GM10847 (cell line): ENCODE data around the gene ADGRD1.

Experiments used
- POLR2A ChIP-seq: IDR thresholded peaks from 2 replicates; pipeline ENCODE4 v1.6.1; 2011; ENCODE audit not compliant: insufficient read length; ENCODE audit errors: extremely low read depth

ADGRD1 gene

GRCh38 chr12:131011165-131012079, 57.7 kb downstream of the ADGRD1 start:
- no peak for TF ChIP-seq POLR2A

- TF ChIP-seq POLR2A, result no peak
Measured at GRCh38 chr12:131012279-131013069, 58.8 kb downstream of the ADGRD1 start.

- TF ChIP-seq POLR2A, result no peak
Measured at GRCh38 chr12:131013118-131013517, 59.4 kb downstream of the ADGRD1 start.

- TF ChIP-seq POLR2A, result no peak
Measured at GRCh38 chr12:131014343-131014742, 60.6 kb downstream of the ADGRD1 start.

- no peak for TF ChIP-seq POLR2A
Measured at GRCh38 chr12:131015581-131016337, 62.1 kb downstream of the ADGRD1 start.

GRCh38 chr12:131017477-131017991, 63.8 kb downstream of the ADGRD1 start:
- TF ChIP-seq POLR2A, result no peak

GRCh38 chr12:131018019-131018620, 64.4 kb downstream of the ADGRD1 start:
- TF ChIP-seq POLR2A, result no peak

- TF ChIP-seq POLR2A, result no peak
Measured at GRCh38 chr12:131018808-131019397, 65.2 kb downstream of the ADGRD1 start.

GRCh38 chr12:131020326-131021153, 66.8 kb downstream of the ADGRD1 start:
- TF ChIP-seq POLR2A, result no peak

GRCh38 chr12:131021154-131021541, 67.4 kb downstream of the ADGRD1 start:
- no peak for TF ChIP-seq POLR2A

- TF ChIP-seq POLR2A, result no peak
Measured at GRCh38 chr12:131024026-131024425, 70.3 kb downstream of the ADGRD1 start.

- TF ChIP-seq POLR2A, result no peak
Measured at GRCh38 chr12:131024721-131025120, 71.0 kb downstream of the ADGRD1 start.

- no peak for TF ChIP-seq POLR2A
Measured at GRCh38 chr12:131025234-131025633, 71.5 kb downstream of the ADGRD1 start.

- TF ChIP-seq POLR2A, result no peak
Measured at GRCh38 chr12:131025939-131026702, 72.4 kb downstream of the ADGRD1 start.
